Measurements from ENCODE around the gene CLUH. TPM values are rescaled to one million over a fixed set of nuclear protein-coding genes. Genes with fewer than 3 reads are reported as not detected.
A peak's percentile ranks its signal among the peaks of the same experiment; 100 is the strongest.

CLUH gene, protein sequence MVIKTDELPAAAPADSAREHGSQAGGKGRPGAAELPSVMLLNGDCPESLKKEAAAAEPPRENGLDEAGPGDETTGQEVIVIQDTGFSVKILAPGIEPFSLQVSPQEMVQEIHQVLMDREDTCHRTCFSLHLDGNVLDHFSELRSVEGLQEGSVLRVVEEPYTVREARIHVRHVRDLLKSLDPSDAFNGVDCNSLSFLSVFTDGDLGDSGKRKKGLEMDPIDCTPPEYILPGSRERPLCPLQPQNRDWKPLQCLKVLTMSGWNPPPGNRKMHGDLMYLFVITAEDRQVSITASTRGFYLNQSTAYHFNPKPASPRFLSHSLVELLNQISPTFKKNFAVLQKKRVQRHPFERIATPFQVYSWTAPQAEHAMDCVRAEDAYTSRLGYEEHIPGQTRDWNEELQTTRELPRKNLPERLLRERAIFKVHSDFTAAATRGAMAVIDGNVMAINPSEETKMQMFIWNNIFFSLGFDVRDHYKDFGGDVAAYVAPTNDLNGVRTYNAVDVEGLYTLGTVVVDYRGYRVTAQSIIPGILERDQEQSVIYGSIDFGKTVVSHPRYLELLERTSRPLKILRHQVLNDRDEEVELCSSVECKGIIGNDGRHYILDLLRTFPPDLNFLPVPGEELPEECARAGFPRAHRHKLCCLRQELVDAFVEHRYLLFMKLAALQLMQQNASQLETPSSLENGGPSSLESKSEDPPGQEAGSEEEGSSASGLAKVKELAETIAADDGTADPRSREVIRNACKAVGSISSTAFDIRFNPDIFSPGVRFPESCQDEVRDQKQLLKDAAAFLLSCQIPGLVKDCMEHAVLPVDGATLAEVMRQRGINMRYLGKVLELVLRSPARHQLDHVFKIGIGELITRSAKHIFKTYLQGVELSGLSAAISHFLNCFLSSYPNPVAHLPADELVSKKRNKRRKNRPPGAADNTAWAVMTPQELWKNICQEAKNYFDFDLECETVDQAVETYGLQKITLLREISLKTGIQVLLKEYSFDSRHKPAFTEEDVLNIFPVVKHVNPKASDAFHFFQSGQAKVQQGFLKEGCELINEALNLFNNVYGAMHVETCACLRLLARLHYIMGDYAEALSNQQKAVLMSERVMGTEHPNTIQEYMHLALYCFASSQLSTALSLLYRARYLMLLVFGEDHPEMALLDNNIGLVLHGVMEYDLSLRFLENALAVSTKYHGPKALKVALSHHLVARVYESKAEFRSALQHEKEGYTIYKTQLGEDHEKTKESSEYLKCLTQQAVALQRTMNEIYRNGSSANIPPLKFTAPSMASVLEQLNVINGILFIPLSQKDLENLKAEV (N-terminal part only)
- 100 to 1,000 TPM; 142 to 146 TPM for total RNA-seq
- polyA plus RNA-seq: 17.8 TPM

DNA sequence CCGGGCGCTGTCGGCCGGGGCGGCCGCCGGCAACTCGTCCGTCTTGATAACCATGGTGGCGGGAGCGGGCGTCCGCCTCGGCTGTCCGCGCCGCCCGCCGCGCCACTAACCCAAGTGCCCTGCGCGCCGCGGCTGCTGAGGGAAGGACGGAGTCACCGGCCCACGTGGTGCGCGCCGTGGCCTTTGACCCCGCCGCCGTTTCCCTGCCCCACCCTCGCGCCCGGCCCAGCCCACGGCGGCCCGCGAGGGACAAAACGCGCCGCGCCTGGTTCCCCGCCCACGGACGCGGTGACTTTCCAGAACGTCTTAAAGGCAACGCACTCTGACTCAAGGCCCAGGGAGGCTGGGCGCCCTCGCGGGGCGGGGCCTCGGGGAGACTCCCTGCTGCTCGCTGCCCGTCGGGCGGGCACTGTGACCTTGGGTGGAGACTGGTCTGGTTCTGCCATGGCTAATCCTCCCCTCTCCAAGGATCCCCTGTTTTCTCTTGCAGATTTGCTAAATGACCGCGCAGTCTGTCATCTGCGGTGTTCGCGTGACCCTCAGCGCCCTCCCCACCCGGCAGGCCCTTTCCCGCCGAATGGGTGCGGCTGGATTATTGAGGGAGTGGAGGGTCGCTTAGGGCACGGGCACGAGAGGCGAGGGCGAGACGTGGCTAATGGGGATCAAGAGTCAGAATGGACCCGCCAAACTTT is at the start of gene CLUH:
Gene CLUH (minus strand): TSS at position 157 of the 692 bp plus-strand sequence. CDS start 103 bp downstream, at position 54.
- Mint-ChIP-seq H3K36me3 (peaks cover 0 to 3% (median 0%) of the 10 kb centered on the region in 3 donors), H3K9me3 (no peaks in the 10 kb centered on the region), H3K4me3 (peak within 1 kb of the TSS; percentile 87 to 95 (median 89)), H3K27me3 (no peaks in the 10 kb centered on the region), H3K27ac (peak within 1 kb of the TSS; percentile 72 to 98 (median 86)), H3K4me1 (peaks cover 30 to 38% (median 36%) of the 10 kb centered on the region in 3 donors)
- peak within 1 kb of the TSS; percentile 94 for H3K4me3 ChIP-seq (ENCODE audit: low read length)
- no peaks in the 10 kb centered on the region for H3K27me3 ChIP-seq (ENCODE audit: insufficient read depth, low read length, poor library complexity, severe bottlenecking)
- H3K9me3 ChIP-seq (ENCODE audit: low read length): no peaks in the 10 kb centered on the region
- H3K27ac ChIP-seq (ENCODE audit: low read depth, low read length): peak within 1 kb of the TSS; percentile 64
- ChIA-PET POLR2A (interaction anchor here (1.1 kb wide), 1 partner anchor 19 kb away, joined by 8 read pairs; no protein-coding TSS in a partner anchor), CTCF (no interaction called here)
- DNase-seq: peak; percentile 92 to 96 (median 93)
- H3K36me3 ChIP-seq (ENCODE audit: insufficient read depth, low read length): no peaks in the 10 kb centered on the region
- H3K4me1 ChIP-seq (ENCODE audit: insufficient read depth, low read length): peaks cover 29% of the 10 kb centered on the region

DNA sequence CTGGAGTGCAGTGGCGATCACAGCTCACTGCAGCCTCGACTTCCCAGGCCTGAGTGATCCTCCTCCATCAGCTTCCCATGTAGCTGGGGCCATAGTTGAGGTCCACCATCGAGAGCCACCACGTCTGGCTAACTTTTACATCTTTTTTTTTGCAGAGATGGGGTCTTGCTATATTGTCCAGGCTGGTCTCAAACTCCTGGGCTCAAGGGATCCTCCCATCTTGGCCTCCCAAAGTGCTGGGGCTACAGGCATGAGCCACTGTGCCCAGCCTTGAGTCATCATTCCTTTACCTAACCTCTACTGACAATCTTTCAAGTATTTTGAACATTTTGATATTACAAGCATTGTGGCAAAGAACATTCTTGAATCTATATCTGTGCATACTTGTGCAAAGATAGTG is 47.3 kb upstream of the CLUH start:
- no peaks in the 10 kb centered on the region for H3K9me3 ChIP-seq (ENCODE audit: low read length)
- peaks cover 0 to 13% (median 6%) of the 10 kb centered on the region in 3 donors for H3K4me1 Mint-ChIP-seq
- H3K4me3 Mint-ChIP-seq: no peak overlapping the region
- ChIA-PET POLR2A (no interaction called here), CTCF (no interaction called here)
- H3K9me3 Mint-ChIP-seq: peaks cover 0 to 2% (median 0%) of the 10 kb centered on the region in 5 donors
- H3K27ac Mint-ChIP-seq: no peak overlapping the region
- H3K36me3 ChIP-seq (ENCODE audit: insufficient read depth, low read length): no peaks in the 10 kb centered on the region
- H3K4me3 ChIP-seq (ENCODE audit: low read length): no peak overlapping the region
- H3K36me3 Mint-ChIP-seq: peaks cover 0 to 2% (median 0%) of the 10 kb centered on the region in 3 donors
- no peaks in the 10 kb centered on the region for H3K4me1 ChIP-seq (ENCODE audit: insufficient read depth, low read length)
- peaks cover 13% of the 10 kb centered on the region for H3K27me3 ChIP-seq (ENCODE audit: insufficient read depth, low read length, poor library complexity, severe bottlenecking)
- peaks cover 40 to 47% of the 10 kb centered on the region in 2 donors for H3K27me3 Mint-ChIP-seq
- H3K27ac ChIP-seq (ENCODE audit: low read depth, low read length): no peak overlapping the region
- no peak for DNase-seq

DNA sequence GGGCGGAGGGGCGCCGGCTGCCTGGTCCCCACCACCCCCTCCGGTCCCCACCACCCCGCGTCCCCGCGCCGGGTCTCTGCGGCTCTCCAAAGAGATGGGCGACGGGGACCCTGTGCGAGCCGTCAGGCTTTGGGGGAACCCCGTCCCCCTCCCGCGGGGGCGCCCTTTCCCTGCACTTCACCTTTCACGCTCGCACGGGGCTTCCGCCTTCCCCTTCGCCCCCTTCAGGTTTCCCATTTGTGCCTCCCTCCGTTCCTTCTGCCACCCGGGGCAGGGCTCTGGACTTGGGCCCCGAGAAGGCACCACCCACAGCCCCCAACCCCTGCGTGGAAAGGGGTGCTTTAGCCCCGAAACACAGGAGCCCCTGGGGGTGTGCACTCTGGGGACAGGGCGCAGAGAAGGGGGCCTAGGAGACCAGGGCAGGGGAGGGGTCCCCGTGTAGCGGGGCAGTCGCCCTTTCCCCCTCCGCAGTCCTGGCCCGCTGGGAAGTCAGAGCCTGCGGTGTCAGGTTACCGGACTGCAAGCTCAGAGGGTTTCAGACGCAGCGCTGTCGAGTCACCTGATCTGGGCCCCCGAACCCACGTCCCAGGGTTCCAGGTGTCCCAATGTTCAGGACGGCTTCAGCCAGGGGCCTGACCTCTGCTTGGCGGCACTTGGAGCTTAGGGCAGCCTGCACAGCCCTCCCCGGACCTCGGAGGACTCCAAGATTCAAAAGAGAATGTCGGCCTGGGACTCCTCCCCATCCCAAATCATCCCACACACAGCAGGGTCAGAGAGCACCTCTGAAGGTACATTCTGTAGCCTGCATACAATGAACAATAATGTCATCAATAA is 44.5 kb upstream of the CLUH start:
- peaks cover 0 to 2% (median 0%) of the 10 kb centered on the region in 3 donors for H3K36me3 Mint-ChIP-seq
- peaks cover 13% of the 10 kb centered on the region for H3K27me3 ChIP-seq (ENCODE audit: insufficient read depth, low read length, poor library complexity, severe bottlenecking)
- H3K27me3 Mint-ChIP-seq: peaks cover 48% of the 10 kb centered on the region in 2 donors
- DNase-seq: no peak
- no peaks in the 10 kb centered on the region for H3K9me3 ChIP-seq (ENCODE audit: low read length)
- H3K9me3 Mint-ChIP-seq: peaks cover 0 to 2% (median 0%) of the 10 kb centered on the region in 5 donors
- POLR2A ChIA-PET: no interaction called here
- H3K4me1 ChIP-seq (ENCODE audit: insufficient read depth, low read length): no peaks in the 10 kb centered on the region
- H3K36me3 ChIP-seq (ENCODE audit: insufficient read depth, low read length): no peaks in the 10 kb centered on the region
- H3K4me3 Mint-ChIP-seq: peak overlapping the region in 1 of 7 donors; percentile 12
- peaks cover 0 to 13% (median 6%) of the 10 kb centered on the region in 3 donors for H3K4me1 Mint-ChIP-seq
- no peak overlapping the region for H3K4me3 ChIP-seq (ENCODE audit: low read length)
- no peak overlapping the region for H3K27ac Mint-ChIP-seq
- CTCF ChIA-PET: no interaction called here
- H3K27ac ChIP-seq (ENCODE audit: low read depth, low read length): no peak overlapping the region

DNA sequence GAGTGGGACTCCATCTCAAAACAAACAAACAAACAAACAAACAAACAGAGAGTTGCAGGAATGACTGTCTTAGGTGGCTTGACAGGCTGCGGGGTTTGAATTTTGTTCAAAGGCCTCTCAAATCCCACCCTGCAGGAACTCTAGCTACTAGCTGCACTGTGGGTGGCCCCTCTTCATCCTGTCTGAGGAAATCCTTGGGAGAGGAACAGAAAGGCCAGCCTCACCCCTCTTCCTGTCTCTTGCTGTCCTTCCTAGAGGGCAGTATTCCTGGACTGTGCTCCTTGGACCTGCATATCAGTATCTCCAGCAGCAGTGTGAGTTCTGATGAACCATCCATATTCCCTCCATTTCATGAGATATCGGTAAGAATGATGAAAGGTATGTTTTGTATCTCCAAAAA is 39.9 kb upstream of the CLUH start:
- Mint-ChIP-seq H3K4me1 (peaks cover 0 to 9% (median 6%) of the 10 kb centered on the region in 3 donors), H3K27me3 (peaks cover 40 to 54% of the 10 kb centered on the region in 2 donors), H3K27ac (no peak overlapping the region), H3K36me3 (peaks cover 0 to under 1% (median 0%) of the 10 kb centered on the region in 3 donors), H3K9me3 (peaks cover 0 to 2% (median 0%) of the 10 kb centered on the region in 5 donors), H3K4me3 (no peak overlapping the region)
- H3K27me3 ChIP-seq (ENCODE audit: insufficient read depth, low read length, poor library complexity, severe bottlenecking): peaks cover 19% of the 10 kb centered on the region
- no peaks in the 10 kb centered on the region for H3K9me3 ChIP-seq (ENCODE audit: low read length)
- no peak overlapping the region for H3K4me3 ChIP-seq (ENCODE audit: low read length)
- no peak overlapping the region for H3K27ac ChIP-seq (ENCODE audit: low read depth, low read length)
- CTCF ChIA-PET: no interaction called here
- H3K4me1 ChIP-seq (ENCODE audit: insufficient read depth, low read length): no peaks in the 10 kb centered on the region
- POLR2A ChIA-PET: no interaction called here
- no peak for DNase-seq
- H3K36me3 ChIP-seq (ENCODE audit: insufficient read depth, low read length): no peaks in the 10 kb centered on the region

DNA sequence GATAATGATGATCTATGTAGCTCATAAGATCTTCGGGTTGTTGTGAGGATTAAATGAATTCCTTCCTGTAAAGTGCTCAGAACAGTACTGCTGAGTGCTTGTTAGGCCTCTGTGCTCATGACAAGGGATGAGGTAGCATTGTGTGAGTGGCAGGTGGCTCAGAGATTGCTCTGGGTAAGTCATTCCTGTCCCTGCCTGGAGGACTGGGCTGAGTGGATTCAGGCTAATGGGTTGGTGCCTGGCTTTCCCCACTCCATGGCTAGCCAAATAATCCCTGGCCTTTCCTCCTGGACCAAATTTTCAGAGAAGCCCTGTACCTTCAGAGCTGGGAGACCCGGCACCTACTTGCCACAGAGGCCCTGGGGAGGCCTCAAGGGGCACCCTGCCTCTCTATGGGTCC is 39.2 kb upstream of the CLUH start:
- Histone ChIP-seq H3K27ac (ENCODE audit: low read depth, low read length) (no peak overlapping the region), H3K36me3 (ENCODE audit: insufficient read depth, low read length) (no peaks in the 10 kb centered on the region), H3K4me1 (ENCODE audit: insufficient read depth, low read length) (no peaks in the 10 kb centered on the region), H3K4me3 (ENCODE audit: low read length) (no peak overlapping the region), H3K27me3 (ENCODE audit: insufficient read depth, low read length, poor library complexity, severe bottlenecking) (peaks cover 12% of the 10 kb centered on the region), H3K9me3 (ENCODE audit: low read length) (no peaks in the 10 kb centered on the region)
- H3K36me3 Mint-ChIP-seq: no peaks in the 10 kb centered on the region
- peaks cover 0 to 3% (median 3%) of the 10 kb centered on the region in 3 donors for H3K4me1 Mint-ChIP-seq
- ChIA-PET POLR2A (no interaction called here), CTCF (no interaction called here)
- H3K4me3 Mint-ChIP-seq: peak overlapping the region in 1 of 7 donors; percentile 63
- no peak overlapping the region for H3K27ac Mint-ChIP-seq
- DNase-seq: no peak
- H3K27me3 Mint-ChIP-seq: peaks cover 42 to 54% of the 10 kb centered on the region in 2 donors
- H3K9me3 Mint-ChIP-seq: peaks cover 0 to 2% (median 0%) of the 10 kb centered on the region in 5 donors

DNA sequence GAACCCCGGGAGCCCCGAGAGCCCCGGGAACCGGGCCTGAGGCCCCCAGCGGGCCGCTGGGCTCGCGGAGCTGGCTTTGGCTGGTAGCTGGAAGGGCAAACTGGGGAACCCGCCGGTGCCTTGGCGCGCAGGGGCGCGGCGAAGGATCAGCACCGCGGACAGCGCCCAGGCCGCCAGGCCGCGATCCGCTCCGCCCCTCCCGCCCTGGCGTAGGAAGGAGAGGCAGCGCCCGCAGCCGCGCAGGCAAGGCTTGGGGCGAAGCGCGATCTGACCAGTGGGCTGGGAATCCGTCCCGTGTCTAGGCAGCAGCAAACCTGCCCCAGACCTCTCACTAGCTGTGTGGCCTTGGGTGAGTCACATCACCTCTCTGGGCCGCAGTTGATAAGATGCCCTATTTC is 38.2 kb upstream of the CLUH start:
- POLR2A ChIA-PET: no interaction called here
- H3K9me3 Mint-ChIP-seq: peaks cover 0 to 2% (median 0%) of the 10 kb centered on the region in 5 donors
- Histone ChIP-seq H3K27me3 (ENCODE audit: insufficient read depth, low read length, poor library complexity, severe bottlenecking) (peaks cover 12% of the 10 kb centered on the region), H3K9me3 (ENCODE audit: low read length) (no peaks in the 10 kb centered on the region), H3K4me3 (ENCODE audit: low read length) (no peak overlapping the region), H3K36me3 (ENCODE audit: insufficient read depth, low read length) (no peaks in the 10 kb centered on the region), H3K4me1 (ENCODE audit: insufficient read depth, low read length) (no peaks in the 10 kb centered on the region), H3K27ac (ENCODE audit: low read depth, low read length) (no peak overlapping the region)
- H3K4me1 Mint-ChIP-seq: peaks cover 0 to 3% (median 0%) of the 10 kb centered on the region in 3 donors
- peaks cover 46 to 58% of the 10 kb centered on the region in 2 donors for H3K27me3 Mint-ChIP-seq
- CTCF ChIA-PET: no interaction called here
- DNase-seq: peak; percentile 56 to 75 (median 69)
- H3K4me3 Mint-ChIP-seq: no peak overlapping the region
- H3K27ac Mint-ChIP-seq: no peak overlapping the region
- no peaks in the 10 kb centered on the region for H3K36me3 Mint-ChIP-seq

Data from CD8-positive, alpha-beta memory T cell (primary cell).